Thyroid gland (tissue), 4 donors: ENCODE data around the gene OGFR.

ENCODE experiments used
- CTCF ChIP-seq, 6 experiments: fragments of 200-600 bp in 3 of 6; fragments of 450-650 bp in 3 of 6; sonication (generic) in 3 of 6; IDR thresholded peaks; one replicate each; pipeline ENCODE4 v1.5.1; 2016 to 2019; ENCODE audit warnings: antibody characterized with exemption in 6 of 6, mild to moderate bottlenecking in 2 of 6, inconsistent platforms in 1 of 6, moderate library complexity in 1 of 6
- POLR2A ChIP-seq, 2 donors: fragments of 450-650 bp; IDR thresholded peaks; one replicate each; pipeline ENCODE4 v1.6.1; 2017; ENCODE audit warnings: antibody characterized with exemption in 2 of 2, mild to moderate bottlenecking in 2 of 2, moderate library complexity in 1 of 2

- no peak for TF ChIP-seq CTCF (IDR thresholded peaks at IDR 0.05)
- no peak for TF ChIP-seq POLR2A (IDR thresholded peaks at IDR 0.05)
Measured at GRCh38 chr20:62832951-62833391, 28.3 kb downstream of the OGFR start.
